ENCODE measurements around the gene ZNF79. TPM values are rescaled to one million over a fixed set of nuclear protein-coding genes. Genes with fewer than 3 reads are reported as not detected.

The ZNF79 gene
- total and polyA plus RNA-seq, 9 of the 15 experiments (the other 6 are each of a cell fraction or from before 2014, with no cell fraction given) = 0.62 to 7.0 (median 4.1) TPM

DNA sequence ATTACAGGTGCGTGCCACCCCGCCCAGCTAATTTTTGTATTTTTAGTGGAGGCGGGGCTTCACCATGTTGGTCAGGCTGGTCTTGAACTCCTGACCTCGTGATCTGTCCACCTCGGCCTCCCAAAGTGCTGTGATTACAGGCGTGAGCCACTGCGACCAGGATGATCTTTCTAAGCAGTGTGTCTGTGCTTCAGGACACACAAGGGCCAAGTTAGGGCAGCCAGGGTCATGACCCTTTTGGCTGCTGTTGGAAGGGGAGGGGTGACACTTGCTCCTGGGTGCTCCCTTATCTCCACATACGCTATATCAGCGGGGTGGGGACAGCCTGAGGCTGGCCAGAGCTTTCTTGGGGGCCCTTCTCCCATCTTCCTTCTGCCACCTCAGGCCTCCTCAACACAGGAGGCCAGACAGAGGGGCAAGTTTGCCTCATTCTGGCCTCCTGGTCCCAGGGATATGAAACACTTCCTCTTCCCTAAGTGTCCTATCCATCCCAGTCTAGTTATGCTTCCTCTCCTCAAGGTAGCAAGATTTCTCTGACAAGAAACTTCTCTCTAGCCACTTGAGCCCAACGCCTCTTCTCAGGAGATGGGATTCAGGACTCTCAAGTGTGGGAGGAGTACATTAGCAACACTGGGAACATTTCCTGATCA lies 1.9 kb upstream of the ZNF79 start (continued):
- TF ChIP-seq ARNT (IDR thresholded peaks at IDR 0.05) (0 out of 4 replicates have a peak, but pooled peaks of 1 of the 2 experiments have one; percentile 43), ZNF174 (CRISPR knock-in tag; IDR thresholded peaks at IDR 0.05) (no peak), SLC30A9 (CRISPR knock-in tag; IDR thresholded peaks at IDR 0.05) (no peak), NEUROD1 (IDR thresholded peaks at IDR 0.05; ENCODE audit: borderline replicate concordance, low read depth, low read length, partially characterized antibody) (no peak), JUNB (CRISPR knock-in tag; conservative IDR thresholded peaks at IDR 0.05) (no peak), ZNF197 (CRISPR knock-in tag; IDR thresholded peaks at IDR 0.05; ENCODE audit: low read depth) (no peak), ZNF668 (CRISPR knock-in tag; IDR thresholded peaks at IDR 0.05) (no peak), CC2D1A (IDR thresholded peaks at IDR 0.05) (no peak), ZNF165 (CRISPR knock-in tag; IDR thresholded peaks at IDR 0.05; ENCODE audit: borderline replicate concordance) (no peak), POLR2H (tag; IDR thresholded peaks at IDR 0.05; ENCODE audit: low read depth) (0 out of 2 replicates have a peak, but pooled peaks have one; percentile 36), HNRNPK (IDR thresholded peaks at IDR 0.05; ENCODE audit: low read depth, low read length, poor library complexity, severe bottlenecking) (no peak), NR2C2 (CRISPR knock-in tag; IDR thresholded peaks at IDR 0.05) (no peak; the same call in 1 of the 2 replicates), NR2C2 (tag; IDR thresholded peaks at IDR 0.05) (peak; percentile 84), TBL1XR1 (IDR thresholded peaks at IDR 0.05; ENCODE audit: low read length in 2 of 2) (no peak), ZNF778 (CRISPR knock-in tag; IDR thresholded peaks at IDR 0.05) (no peak), HDAC2 (IDR thresholded peaks at IDR 0.05) (peak; percentile 66; the same call in 1 of the 2 replicates), NFE2L1 (tag; IDR thresholded peaks at IDR 0.05; ENCODE audit: borderline replicate concordance, low read depth) (no peak), ZNF41 (CRISPR knock-in tag; conservative IDR thresholded peaks at IDR 0.05) (no peak), L3MBTL2 (IDR thresholded peaks at IDR 0.05) (0 out of 2 replicates have a peak, but pooled peaks have one; percentile 29)
- TF ChIP-seq, protein P1, sequence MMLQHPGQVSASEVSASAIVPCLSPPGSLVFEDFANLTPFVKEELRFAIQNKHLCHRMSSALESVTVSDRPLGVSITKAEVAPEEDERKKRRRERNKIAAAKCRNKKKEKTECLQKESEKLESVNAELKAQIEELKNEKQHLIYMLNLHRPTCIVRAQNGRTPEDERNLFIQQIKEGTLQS (IDR thresholded peaks at IDR 0.05) = no peak
- TF ChIP-seq, protein P1 (CRISPR knock-in tag; conservative IDR thresholded peaks at IDR 0.05) = no peak
- TF ChIP-seq, protein P2, sequence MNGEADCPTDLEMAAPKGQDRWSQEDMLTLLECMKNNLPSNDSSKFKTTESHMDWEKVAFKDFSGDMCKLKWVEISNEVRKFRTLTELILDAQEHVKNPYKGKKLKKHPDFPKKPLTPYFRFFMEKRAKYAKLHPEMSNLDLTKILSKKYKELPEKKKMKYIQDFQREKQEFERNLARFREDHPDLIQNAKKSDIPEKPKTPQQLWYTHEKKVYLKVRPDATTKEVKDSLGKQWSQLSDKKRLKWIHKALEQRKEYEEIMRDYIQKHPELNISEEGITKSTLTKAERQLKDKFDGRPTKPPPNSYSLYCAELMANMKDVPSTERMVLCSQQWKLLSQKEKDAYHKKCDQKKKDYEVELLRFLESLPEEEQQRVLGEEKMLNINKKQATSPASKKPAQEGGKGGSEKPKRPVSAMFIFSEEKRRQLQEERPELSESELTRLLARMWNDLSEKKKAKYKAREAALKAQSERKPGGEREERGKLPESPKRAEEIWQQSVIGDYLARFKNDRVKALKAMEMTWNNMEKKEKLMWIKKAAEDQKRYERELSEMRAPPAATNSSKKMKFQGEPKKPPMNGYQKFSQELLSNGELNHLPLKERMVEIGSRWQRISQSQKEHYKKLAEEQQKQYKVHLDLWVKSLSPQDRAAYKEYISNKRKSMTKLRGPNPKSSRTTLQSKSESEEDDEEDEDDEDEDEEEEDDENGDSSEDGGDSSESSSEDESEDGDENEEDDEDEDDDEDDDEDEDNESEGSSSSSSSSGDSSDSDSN (IDR thresholded peaks at IDR 0.05; ENCODE audit: borderline replicate concordance in 1 of 2, low read depth in 2 of 2, low read length in 2 of 2) = no peak
